ENCODE data around the gene CHAD. TPM values are rescaled to one million over a fixed set of nuclear protein-coding genes. Genes with fewer than 3 reads are reported as not detected.

Gene CHAD
- total RNA-seq, 2 experiments from 2014 or later = not detected

DNA sequence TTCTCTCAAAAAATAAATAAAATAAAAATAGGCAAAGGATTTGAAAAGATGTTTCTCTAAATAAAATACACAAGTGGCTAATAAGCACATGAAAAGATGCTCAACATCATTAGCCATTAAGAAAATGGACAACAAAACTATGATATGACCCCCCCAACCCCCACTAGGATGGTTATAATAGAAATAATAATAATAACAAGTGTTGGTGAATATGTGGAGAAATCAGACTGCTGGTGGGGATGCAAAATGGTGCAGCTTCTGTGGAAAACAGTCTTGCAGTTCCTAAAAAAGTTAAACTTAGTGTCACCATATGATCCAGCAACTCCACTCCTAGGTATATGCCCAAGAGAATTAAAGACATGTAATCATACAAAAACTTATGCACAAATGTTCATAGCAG, 30.6 kb upstream of the CHAD start:
- no peak for DNase-seq (ENCODE audit: low spot score)
- Histone ChIP-seq H3K4me1 (ENCODE audit: insufficient read depth, low read length, poor library complexity, severe bottlenecking) (no peaks in the 10 kb centered on the region), H3K4me2 (ENCODE audit: low read length) (no peak overlapping the region), H4K20me1 (ENCODE audit: insufficient read depth, low read length) (no peaks in the 10 kb centered on the region), H3K9me2 (ENCODE audit: insufficient read depth, low read length) (no peaks in the 10 kb centered on the region), H3K79me2 (ENCODE audit: insufficient read depth, low read depth, low read length) (no peaks in the 10 kb centered on the region), H3K9me3 (ENCODE audit: low read length) (peaks cover 4% of the 10 kb centered on the region; the same call in 1 of the 2 replicates), H3K4me3 (ENCODE audit: low read depth, low read length, poor library complexity, severe bottlenecking) (no peak overlapping the region), H2AFZ (ENCODE audit: low read length) (no peak overlapping the region), H3K36me3 (ENCODE audit: insufficient read depth, low read length) (no peaks in the 10 kb centered on the region), H3K27ac (ENCODE audit: low read depth, low read length, poor library complexity, severe bottlenecking) (no peak overlapping the region)
- CTCF ChIA-PET (ENCODE audit: unreplicated experiment) = interaction anchor here (1.2 kb wide), 1 partner anchor 15 kb away, joined by 3 read pairs; no protein-coding TSS in a partner anchor
- intact Hi-C loops (cut with micrococcal nuclease; ENCODE audit: unreplicated experiment) = no loop called here
- TF ChIP-seq, protein P1, sequence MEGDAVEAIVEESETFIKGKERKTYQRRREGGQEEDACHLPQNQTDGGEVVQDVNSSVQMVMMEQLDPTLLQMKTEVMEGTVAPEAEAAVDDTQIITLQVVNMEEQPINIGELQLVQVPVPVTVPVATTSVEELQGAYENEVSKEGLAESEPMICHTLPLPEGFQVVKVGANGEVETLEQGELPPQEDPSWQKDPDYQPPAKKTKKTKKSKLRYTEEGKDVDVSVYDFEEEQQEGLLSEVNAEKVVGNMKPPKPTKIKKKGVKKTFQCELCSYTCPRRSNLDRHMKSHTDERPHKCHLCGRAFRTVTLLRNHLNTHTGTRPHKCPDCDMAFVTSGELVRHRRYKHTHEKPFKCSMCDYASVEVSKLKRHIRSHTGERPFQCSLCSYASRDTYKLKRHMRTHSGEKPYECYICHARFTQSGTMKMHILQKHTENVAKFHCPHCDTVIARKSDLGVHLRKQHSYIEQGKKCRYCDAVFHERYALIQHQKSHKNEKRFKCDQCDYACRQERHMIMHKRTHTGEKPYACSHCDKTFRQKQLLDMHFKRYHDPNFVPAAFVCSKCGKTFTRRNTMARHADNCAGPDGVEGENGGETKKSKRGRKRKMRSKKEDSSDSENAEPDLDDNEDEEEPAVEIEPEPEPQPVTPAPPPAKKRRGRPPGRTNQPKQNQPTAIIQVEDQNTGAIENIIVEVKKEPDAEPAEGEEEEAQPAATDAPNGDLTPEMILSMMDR (conservative IDR thresholded peaks at IDR 0.05; ENCODE audit: low read length) = no peak
- TF ChIP-seq EZH2phosphoT487 (IDR thresholded peaks at IDR 0.05; ENCODE audit: borderline replicate concordance, low read depth, low read length) = no peak
- BruUV-seq (replicated peaks) = no TSS peak
- POLR2A ChIA-PET = no interaction called here

- no peak for DNase-seq (ENCODE audit: low spot score)
- H2AFZ ChIP-seq (ENCODE audit: low read length) = no peak overlapping the region
- BruUV-seq (replicated peaks) = no TSS peak
- no peak overlapping the region for H3K27ac ChIP-seq (ENCODE audit: low read depth, low read length, poor library complexity, severe bottlenecking)
- H3K4me2 ChIP-seq (ENCODE audit: low read length) = no peak overlapping the region
- intact Hi-C loops (cut with micrococcal nuclease; ENCODE audit: unreplicated experiment) = no loop called here
- CTCF ChIA-PET (ENCODE audit: unreplicated experiment) = interaction anchor here (1.2 kb wide), 1 partner anchor 14 kb away, joined by 3 read pairs; no protein-coding TSS in a partner anchor
- no peaks in the 10 kb centered on the region for H4K20me1 ChIP-seq (ENCODE audit: insufficient read depth, low read length)
- POLR2A ChIA-PET = interaction anchor here (0.8 kb wide), 1 partner anchor 211 kb away, joined by 4 read pairs; no protein-coding TSS in a partner anchor
- H3K9me2 ChIP-seq (ENCODE audit: insufficient read depth, low read length) = no peaks in the 10 kb centered on the region
- H3K36me3 ChIP-seq (ENCODE audit: insufficient read depth, low read length) = no peaks in the 10 kb centered on the region
- no peaks in the 10 kb centered on the region for H3K4me1 ChIP-seq (ENCODE audit: insufficient read depth, low read length, poor library complexity, severe bottlenecking)
- peaks cover 4% of the 10 kb centered on the region; the same call in 1 of the 2 replicates for H3K9me3 ChIP-seq (ENCODE audit: low read length)
- TF ChIP-seq EZH2phosphoT487 (IDR thresholded peaks at IDR 0.05; ENCODE audit: borderline replicate concordance, low read depth, low read length) = no peak
- TF ChIP-seq, protein P1 (conservative IDR thresholded peaks at IDR 0.05; ENCODE audit: low read length) = no peak
- no peaks in the 10 kb centered on the region for H3K79me2 ChIP-seq (ENCODE audit: insufficient read depth, low read depth, low read length)
- no peak overlapping the region for H3K4me3 ChIP-seq (ENCODE audit: low read depth, low read length, poor library complexity, severe bottlenecking)
Observed at GRCh38 chr17:50498021-50498874, 29.6 kb upstream of the CHAD start.

- Histone ChIP-seq H3K9me2 (ENCODE audit: insufficient read depth, low read length) (no peaks in the 10 kb centered on the region), H3K4me3 (ENCODE audit: low read depth, low read length, poor library complexity, severe bottlenecking) (no peak overlapping the region), H4K20me1 (ENCODE audit: insufficient read depth, low read length) (no peaks in the 10 kb centered on the region), H3K9me3 (ENCODE audit: low read length) (peaks cover 4% of the 10 kb centered on the region; the same call in 1 of the 2 replicates), H2AFZ (ENCODE audit: low read length) (no peak overlapping the region), H3K36me3 (ENCODE audit: insufficient read depth, low read length) (no peaks in the 10 kb centered on the region), H3K4me2 (ENCODE audit: low read length) (no peak overlapping the region), H3K4me1 (ENCODE audit: insufficient read depth, low read length, poor library complexity, severe bottlenecking) (no peaks in the 10 kb centered on the region), H3K27ac (ENCODE audit: low read depth, low read length, poor library complexity, severe bottlenecking) (no peak overlapping the region), H3K79me2 (ENCODE audit: insufficient read depth, low read depth, low read length) (no peaks in the 10 kb centered on the region)
- no peak for DNase-seq (ENCODE audit: low spot score)
- intact Hi-C loops (cut with micrococcal nuclease; ENCODE audit: unreplicated experiment) = loop anchor here (2.0 kb wide), 1 partner anchor 13 kb away; no protein-coding TSS in a partner anchor
- ChIA-PET CTCF (ENCODE audit: unreplicated experiment) (no interaction called here), POLR2A (interaction anchor here (0.6 to 0.7 kb wide), 2 partner anchors 9 to 14 kb away, joined by 3 to 5 read pairs; no protein-coding TSS in a partner anchor)
- no TSS peak for BruUV-seq (replicated peaks)
- TF ChIP-seq, protein P1 (conservative IDR thresholded peaks at IDR 0.05; ENCODE audit: low read length) = no peak
- no peak for TF ChIP-seq EZH2phosphoT487 (IDR thresholded peaks at IDR 0.05; ENCODE audit: borderline replicate concordance, low read depth, low read length)
Observed at GRCh38 chr17:50495918-50496317, 27.2 kb upstream of the CHAD start.
